ENCODE data around the gene BICDL2. TPM values are rescaled to one million over a fixed set of nuclear protein-coding genes. Genes with fewer than 3 reads are reported as not detected.

BICDL2 gene
- total and polyA plus RNA-seq, 9 of the 15 experiments (the other 6 are each of a cell fraction or from before 2014, with no cell fraction given), result 0.09 to 0.28 (median 0.09) TPM; not detected in 6

DNA sequence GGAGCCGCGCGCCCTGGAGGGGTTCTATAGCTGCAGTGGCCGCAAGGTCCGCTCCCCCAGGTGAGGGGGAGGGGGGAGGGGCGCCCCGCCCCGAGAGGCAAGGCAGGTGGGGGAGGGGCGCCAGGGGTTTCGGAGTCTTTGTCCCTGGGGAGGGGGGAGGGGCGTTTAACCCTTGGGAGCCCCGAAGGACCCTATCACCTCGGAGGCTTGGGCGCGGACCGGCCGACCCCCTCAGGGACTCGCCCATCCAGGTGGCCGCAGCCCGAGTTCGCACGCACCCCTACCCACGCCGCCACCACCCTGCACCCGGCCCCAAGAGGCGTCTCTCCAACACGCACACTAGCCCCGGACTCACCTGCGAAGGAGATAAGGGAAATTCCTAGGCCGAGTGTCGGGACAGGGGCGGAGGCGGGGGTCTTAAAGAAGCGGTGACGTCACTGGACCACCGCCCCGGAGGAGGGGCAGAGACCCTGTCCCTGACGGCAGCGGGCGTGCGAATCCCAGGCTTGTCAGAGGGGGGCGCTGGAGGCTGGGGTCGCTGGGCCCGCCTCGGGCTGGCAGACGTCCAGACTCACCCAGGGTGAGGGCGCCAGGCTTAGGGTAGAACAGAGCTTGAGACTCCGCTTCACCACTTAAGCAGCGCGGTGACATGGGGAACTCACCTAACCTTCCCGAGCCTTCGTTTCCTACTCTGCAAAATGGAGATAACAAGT is 18.8 kb downstream of the BICDL2 start, which contains the start of gene CLDN6 (continued):
- TF ChIP-seq, protein P1, sequence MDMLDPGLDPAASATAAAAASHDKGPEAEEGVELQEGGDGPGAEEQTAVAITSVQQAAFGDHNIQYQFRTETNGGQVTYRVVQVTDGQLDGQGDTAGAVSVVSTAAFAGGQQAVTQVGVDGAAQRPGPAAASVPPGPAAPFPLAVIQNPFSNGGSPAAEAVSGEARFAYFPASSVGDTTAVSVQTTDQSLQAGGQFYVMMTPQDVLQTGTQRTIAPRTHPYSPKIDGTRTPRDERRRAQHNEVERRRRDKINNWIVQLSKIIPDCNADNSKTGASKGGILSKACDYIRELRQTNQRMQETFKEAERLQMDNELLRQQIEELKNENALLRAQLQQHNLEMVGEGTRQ (CRISPR knock-in tag; IDR thresholded peaks at IDR 0.05), result no peak
- TF ChIP-seq MYNN (IDR thresholded peaks at IDR 0.05), result peak; percentile 41; the same call in 1 of the 2 replicates
- TF ChIP-seq MYNN (CRISPR knock-in tag; IDR thresholded peaks at IDR 0.05), result no peak
- TF ChIP-seq NFRKB (IDR thresholded peaks at IDR 0.05; ENCODE audit: low read depth), result no peak
- no peak for TF ChIP-seq XRCC4 (IDR thresholded peaks at IDR 0.05; ENCODE audit: extremely low read depth, insufficient read depth, insufficient read length)
- no peak for TF ChIP-seq RBBP5 (IDR thresholded peaks at IDR 0.05; ENCODE audit: borderline replicate concordance, insufficient read depth, low read length, poor library complexity, severe bottlenecking)
- TF ChIP-seq ZNF609 (CRISPR knock-in tag; IDR thresholded peaks at IDR 0.05; ENCODE audit: borderline replicate concordance), result no peak
- 0 out of 2 replicates have a peak, but pooled peaks have one; percentile 28 for TF ChIP-seq CREB1 (IDR thresholded peaks at IDR 0.05)
- no peak; the same call in 1 of the 2 replicates for TF ChIP-seq CREB1 (CRISPR knock-in tag; IDR thresholded peaks at IDR 0.05)
- TF ChIP-seq ZNF41 (CRISPR knock-in tag; conservative IDR thresholded peaks at IDR 0.05), result no peak
- TF ChIP-seq OTX1 (CRISPR knock-in tag; IDR thresholded peaks at IDR 0.05), result no peak
- TF ChIP-seq ZNF280A (IDR thresholded peaks at IDR 0.05; ENCODE audit: low read depth, partially characterized antibody), result no peak
- TF ChIP-seq, protein P2, sequence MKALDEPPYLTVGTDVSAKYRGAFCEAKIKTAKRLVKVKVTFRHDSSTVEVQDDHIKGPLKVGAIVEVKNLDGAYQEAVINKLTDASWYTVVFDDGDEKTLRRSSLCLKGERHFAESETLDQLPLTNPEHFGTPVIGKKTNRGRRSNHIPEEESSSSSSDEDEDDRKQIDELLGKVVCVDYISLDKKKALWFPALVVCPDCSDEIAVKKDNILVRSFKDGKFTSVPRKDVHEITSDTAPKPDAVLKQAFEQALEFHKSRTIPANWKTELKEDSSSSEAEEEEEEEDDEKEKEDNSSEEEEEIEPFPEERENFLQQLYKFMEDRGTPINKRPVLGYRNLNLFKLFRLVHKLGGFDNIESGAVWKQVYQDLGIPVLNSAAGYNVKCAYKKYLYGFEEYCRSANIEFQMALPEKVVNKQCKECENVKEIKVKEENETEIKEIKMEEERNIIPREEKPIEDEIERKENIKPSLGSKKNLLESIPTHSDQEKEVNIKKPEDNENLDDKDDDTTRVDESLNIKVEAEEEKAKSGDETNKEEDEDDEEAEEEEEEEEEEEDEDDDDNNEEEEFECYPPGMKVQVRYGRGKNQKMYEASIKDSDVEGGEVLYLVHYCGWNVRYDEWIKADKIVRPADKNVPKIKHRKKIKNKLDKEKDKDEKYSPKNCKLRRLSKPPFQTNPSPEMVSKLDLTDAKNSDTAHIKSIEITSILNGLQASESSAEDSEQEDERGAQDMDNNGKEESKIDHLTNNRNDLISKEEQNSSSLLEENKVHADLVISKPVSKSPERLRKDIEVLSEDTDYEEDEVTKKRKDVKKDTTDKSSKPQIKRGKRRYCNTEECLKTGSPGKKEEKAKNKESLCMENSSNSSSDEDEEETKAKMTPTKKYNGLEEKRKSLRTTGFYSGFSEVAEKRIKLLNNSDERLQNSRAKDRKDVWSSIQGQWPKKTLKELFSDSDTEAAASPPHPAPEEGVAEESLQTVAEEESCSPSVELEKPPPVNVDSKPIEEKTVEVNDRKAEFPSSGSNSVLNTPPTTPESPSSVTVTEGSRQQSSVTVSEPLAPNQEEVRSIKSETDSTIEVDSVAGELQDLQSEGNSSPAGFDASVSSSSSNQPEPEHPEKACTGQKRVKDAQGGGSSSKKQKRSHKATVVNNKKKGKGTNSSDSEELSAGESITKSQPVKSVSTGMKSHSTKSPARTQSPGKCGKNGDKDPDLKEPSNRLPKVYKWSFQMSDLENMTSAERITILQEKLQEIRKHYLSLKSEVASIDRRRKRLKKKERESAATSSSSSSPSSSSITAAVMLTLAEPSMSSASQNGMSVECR (CRISPR knock-in tag; IDR thresholded peaks at IDR 0.05), result 0 out of 2 replicates have a peak, but pooled peaks have one; percentile 34
- no peak for TF ChIP-seq USF1 (CRISPR knock-in tag; IDR thresholded peaks at IDR 0.05)
- TF ChIP-seq STAT5A (IDR thresholded peaks at IDR 0.05; ENCODE audit: borderline replicate concordance, low read length), result no peak

All from K562 (cell line).